ENCODE results near the gene MTURN.

The MTURN gene

DNA sequence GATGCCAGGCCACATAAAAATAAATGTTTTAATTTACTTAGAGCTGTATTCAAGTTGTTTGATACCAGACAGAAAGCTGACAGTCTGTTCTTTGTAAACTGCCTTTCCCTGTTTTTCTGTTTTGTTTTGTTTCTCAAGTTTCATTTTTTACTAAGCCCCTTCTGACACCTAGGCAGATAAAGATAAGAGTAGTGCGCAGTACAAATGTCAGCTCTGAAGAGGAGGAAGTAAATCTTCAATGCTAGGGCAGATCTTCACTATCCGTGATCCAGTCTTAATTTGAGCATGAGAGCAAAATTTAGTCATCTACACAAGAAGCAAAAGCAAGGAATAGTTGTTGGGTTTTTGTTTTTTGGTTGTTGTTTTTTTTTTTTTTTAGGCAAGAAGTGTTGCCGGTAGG is 27.3 kb downstream of the MTURN start:
- Histone ChIP-seq H3K36me3 (ENCODE audit: control insufficient read depth, insufficient read depth, low read length) (no peaks in the 10 kb centered on the region), H3K4me3 (ENCODE audit: low read depth, low read length) (no peak overlapping the region), H3K9ac (ENCODE audit: low read depth, low read length) (no peak overlapping the region), H3K9me3 (ENCODE audit: control insufficient read depth, insufficient read depth, low read length) (no peaks in the 10 kb centered on the region), H3K4me1 (ENCODE audit: control insufficient read depth, insufficient read depth, low read length) (peaks cover 44% of the 10 kb centered on the region), H3K27ac (ENCODE audit: low read depth, low read length) (peak overlapping the region; percentile 74), H3K27me3 (ENCODE audit: control insufficient read depth, insufficient read depth, low read length) (peaks cover 7% of the 10 kb centered on the region)

DNA sequence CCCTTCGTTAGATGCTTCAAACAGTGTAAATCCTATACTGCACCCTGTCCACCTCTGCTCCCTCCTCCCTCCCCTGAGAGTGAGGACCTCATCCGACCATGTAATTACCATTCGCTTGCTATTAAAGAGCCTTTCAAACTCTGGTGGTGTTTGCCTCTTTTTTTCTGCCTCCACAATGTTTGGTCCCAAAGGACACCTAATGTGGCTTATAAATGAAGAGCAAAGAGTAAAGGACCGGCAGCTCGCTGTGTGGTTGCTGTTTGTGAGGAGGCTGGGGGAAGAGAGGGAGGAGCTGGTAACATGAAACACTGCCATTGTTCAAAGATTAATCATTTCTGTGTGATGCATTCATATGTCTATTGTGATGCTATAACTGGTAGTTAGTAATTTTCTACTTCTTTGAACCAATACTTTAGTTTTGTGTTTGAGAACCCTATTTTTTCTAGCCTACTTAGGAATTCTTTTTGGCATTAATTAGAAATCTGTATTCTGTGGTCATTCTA is 27.9 kb downstream of the MTURN start:
- Histone ChIP-seq H3K27me3 (ENCODE audit: control insufficient read depth, insufficient read depth, low read length) (peaks cover 13% of the 10 kb centered on the region), H3K27ac (ENCODE audit: low read depth, low read length) (peak overlapping the region; percentile 74), H3K36me3 (ENCODE audit: control insufficient read depth, insufficient read depth, low read length) (no peaks in the 10 kb centered on the region), H3K4me3 (ENCODE audit: low read depth, low read length) (no peak overlapping the region), H3K9ac (ENCODE audit: low read depth, low read length) (no peak overlapping the region), H3K4me1 (ENCODE audit: control insufficient read depth, insufficient read depth, low read length) (peaks cover 40% of the 10 kb centered on the region), H3K9me3 (ENCODE audit: control insufficient read depth, insufficient read depth, low read length) (no peaks in the 10 kb centered on the region)

GRCh38 chr7:30163231-30163894 is 28.6 kb downstream of the MTURN start:
- no peak overlapping the region for H3K4me3 ChIP-seq (ENCODE audit: low read depth, low read length)
- H3K9me3 ChIP-seq (ENCODE audit: control insufficient read depth, insufficient read depth, low read length): no peaks in the 10 kb centered on the region
- H3K27me3 ChIP-seq (ENCODE audit: control insufficient read depth, insufficient read depth, low read length): peaks cover 20% of the 10 kb centered on the region
- peak overlapping the region; percentile 43 for H3K27ac ChIP-seq (ENCODE audit: low read depth, low read length)
- no peak overlapping the region for H3K9ac ChIP-seq (ENCODE audit: low read depth, low read length)
- peaks cover 47% of the 10 kb centered on the region for H3K4me1 ChIP-seq (ENCODE audit: control insufficient read depth, insufficient read depth, low read length)
- no peaks in the 10 kb centered on the region for H3K36me3 ChIP-seq (ENCODE audit: control insufficient read depth, insufficient read depth, low read length)

DNA sequence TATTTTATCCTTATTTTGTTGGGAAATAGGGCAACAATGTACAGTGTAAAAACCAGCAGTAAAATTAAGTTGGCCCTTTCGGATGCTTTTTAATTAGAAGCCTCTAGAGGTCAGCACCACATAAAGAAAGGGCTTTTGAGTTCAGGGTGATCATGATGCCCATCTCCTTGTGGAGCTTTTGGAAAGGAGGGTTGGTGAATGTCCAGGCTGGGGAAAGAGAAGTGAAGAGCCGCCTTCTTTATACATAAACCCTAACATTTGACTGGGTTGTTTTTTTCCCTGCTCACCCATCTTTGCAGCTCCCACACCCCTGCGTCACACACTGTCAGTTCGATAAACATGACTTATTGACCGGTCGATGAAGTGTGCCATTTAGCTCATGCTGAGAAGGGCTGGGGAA is 29.8 kb downstream of the MTURN start:
- H3K27ac ChIP-seq (ENCODE audit: low read depth, low read length): no peak overlapping the region

GRCh38 chr7:30165590-30165989 is 30.8 kb downstream of the MTURN start:
- H3K27me3 ChIP-seq (ENCODE audit: control insufficient read depth, insufficient read depth, low read length): peaks cover 29% of the 10 kb centered on the region
- H3K4me1 ChIP-seq (ENCODE audit: control insufficient read depth, insufficient read depth, low read length): peaks cover 50% of the 10 kb centered on the region
- H3K27ac ChIP-seq (ENCODE audit: low read depth, low read length): no peak overlapping the region
- no peaks in the 10 kb centered on the region for H3K36me3 ChIP-seq (ENCODE audit: control insufficient read depth, insufficient read depth, low read length)
- H3K9ac ChIP-seq (ENCODE audit: low read depth, low read length): no peak overlapping the region
- H3K4me3 ChIP-seq (ENCODE audit: low read depth, low read length): no peak overlapping the region
- no peaks in the 10 kb centered on the region for H3K9me3 ChIP-seq (ENCODE audit: control insufficient read depth, insufficient read depth, low read length)

More for the DNA sequence above, 29.8 kb downstream of the MTURN start:
- Histone ChIP-seq H3K9me3 (ENCODE audit: control insufficient read depth, insufficient read depth, low read length) (no peaks in the 10 kb centered on the region), H3K27me3 (ENCODE audit: control insufficient read depth, insufficient read depth, low read length) (peaks cover 21% of the 10 kb centered on the region), H3K4me3 (ENCODE audit: low read depth, low read length) (no peak overlapping the region), H3K36me3 (ENCODE audit: control insufficient read depth, insufficient read depth, low read length) (no peaks in the 10 kb centered on the region), H3K4me1 (ENCODE audit: control insufficient read depth, insufficient read depth, low read length) (peaks cover 53% of the 10 kb centered on the region), H3K9ac (ENCODE audit: low read depth, low read length) (no peak overlapping the region)

- no peaks in the 10 kb centered on the region for H3K9me3 ChIP-seq (ENCODE audit: control insufficient read depth, insufficient read depth, low read length)
- no peaks in the 10 kb centered on the region for H3K36me3 ChIP-seq (ENCODE audit: control insufficient read depth, insufficient read depth, low read length)
- H3K27ac ChIP-seq (ENCODE audit: low read depth, low read length): peak overlapping the region; percentile 3
- peaks cover 47% of the 10 kb centered on the region for H3K4me1 ChIP-seq (ENCODE audit: control insufficient read depth, insufficient read depth, low read length)
- no peak overlapping the region for H3K4me3 ChIP-seq (ENCODE audit: low read depth, low read length)
- H3K9ac ChIP-seq (ENCODE audit: low read depth, low read length): no peak overlapping the region
- peaks cover 34% of the 10 kb centered on the region for H3K27me3 ChIP-seq (ENCODE audit: control insufficient read depth, insufficient read depth, low read length)
Measured at GRCh38 chr7:30166155-30166840, 31.5 kb downstream of the MTURN start.

- Histone ChIP-seq H3K36me3 (ENCODE audit: control insufficient read depth, insufficient read depth, low read length) (no peaks in the 10 kb centered on the region), H3K27me3 (ENCODE audit: control insufficient read depth, insufficient read depth, low read length) (peaks cover 34% of the 10 kb centered on the region), H3K4me3 (ENCODE audit: low read depth, low read length) (no peak overlapping the region), H3K4me1 (ENCODE audit: control insufficient read depth, insufficient read depth, low read length) (peaks cover 46% of the 10 kb centered on the region), H3K9me3 (ENCODE audit: control insufficient read depth, insufficient read depth, low read length) (no peaks in the 10 kb centered on the region), H3K9ac (ENCODE audit: low read depth, low read length) (no peak overlapping the region), H3K27ac (ENCODE audit: low read depth, low read length) (no peak overlapping the region)
Measured at GRCh38 chr7:30166841-30167235, 32.1 kb downstream of the MTURN start.

DNA sequence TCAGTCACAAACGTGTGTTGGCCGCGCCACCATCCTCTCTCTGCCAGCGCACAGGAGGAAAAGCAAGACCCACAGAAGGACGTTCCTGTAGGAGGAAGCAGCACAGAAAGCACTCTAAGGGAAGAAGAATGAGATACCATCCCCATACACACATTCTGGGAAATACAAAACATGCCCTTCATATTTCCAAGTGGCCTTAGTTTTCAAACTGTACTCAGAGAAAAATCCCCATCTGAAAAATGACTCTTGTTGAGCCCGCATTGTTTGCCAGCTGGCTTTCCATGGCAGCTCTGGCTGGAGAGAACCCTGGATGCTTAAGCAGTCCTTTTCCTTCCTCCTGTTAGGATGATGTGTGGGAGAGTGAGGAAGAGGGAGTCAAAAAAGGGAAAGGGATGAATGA is 33.1 kb downstream of the MTURN start:
- Histone ChIP-seq H3K36me3 (ENCODE audit: control insufficient read depth, insufficient read depth, low read length) (no peaks in the 10 kb centered on the region), H3K4me3 (ENCODE audit: low read depth, low read length) (no peak overlapping the region), H3K27me3 (ENCODE audit: control insufficient read depth, insufficient read depth, low read length) (peaks cover 34% of the 10 kb centered on the region), H3K9ac (ENCODE audit: low read depth, low read length) (no peak overlapping the region), H3K27ac (ENCODE audit: low read depth, low read length) (no peak overlapping the region), H3K9me3 (ENCODE audit: control insufficient read depth, insufficient read depth, low read length) (no peaks in the 10 kb centered on the region), H3K4me1 (ENCODE audit: control insufficient read depth, insufficient read depth, low read length) (peaks cover 39% of the 10 kb centered on the region)

- no peaks in the 10 kb centered on the region for H3K9me3 ChIP-seq (ENCODE audit: control insufficient read depth, insufficient read depth, low read length)
- H3K9ac ChIP-seq (ENCODE audit: low read depth, low read length): no peak overlapping the region
- peaks cover 31% of the 10 kb centered on the region for H3K4me1 ChIP-seq (ENCODE audit: control insufficient read depth, insufficient read depth, low read length)
- H3K4me3 ChIP-seq (ENCODE audit: low read depth, low read length): peak overlapping the region; percentile 24
- peaks cover 34% of the 10 kb centered on the region for H3K27me3 ChIP-seq (ENCODE audit: control insufficient read depth, insufficient read depth, low read length)
- H3K27ac ChIP-seq (ENCODE audit: low read depth, low read length): peak overlapping the region; percentile 86
- no peaks in the 10 kb centered on the region for H3K36me3 ChIP-seq (ENCODE audit: control insufficient read depth, insufficient read depth, low read length)
Measured at GRCh38 chr7:30168835-30169573, 34.2 kb downstream of the MTURN start.

- Histone ChIP-seq H3K4me3 (ENCODE audit: low read depth, low read length) (peak overlapping the region; percentile 24; the same call in 1 of the 2 replicates), H3K9me3 (ENCODE audit: control insufficient read depth, insufficient read depth, low read length) (no peaks in the 10 kb centered on the region), H3K27me3 (ENCODE audit: control insufficient read depth, insufficient read depth, low read length) (peaks cover 34% of the 10 kb centered on the region), H3K36me3 (ENCODE audit: control insufficient read depth, insufficient read depth, low read length) (no peaks in the 10 kb centered on the region), H3K9ac (ENCODE audit: low read depth, low read length) (no peak overlapping the region), H3K4me1 (ENCODE audit: control insufficient read depth, insufficient read depth, low read length) (peaks cover 29% of the 10 kb centered on the region), H3K27ac (ENCODE audit: low read depth, low read length) (peak overlapping the region; percentile 86)
Measured at GRCh38 chr7:30169579-30169978, 34.8 kb downstream of the MTURN start.
